DMS153 (cell line): ENCODE results near the gene NGFR.
"Not testable (repeated sequence)": the region's sequence is repeated elsewhere in the genome, so short reads cannot be mapped to it uniquely, and the experiment has no call there.

Experiments used
- DNase-seq: peaks from one replicate; lab custom pipeline; 2025; lab: John Stamatoyannopoulos, UW

NGFR gene

GRCh38 chr17:49545806-49546545, 50.9 kb downstream of the NGFR start:
- no peak for DNase-seq

- DNase-seq = no peak
These were observed 51.7 kb downstream of the NGFR start for GRCh38 chr17:49546546-49547535.

- DNase-seq = no peak
These were observed 52.5 kb downstream of the NGFR start for GRCh38 chr17:49547566-49547965.

- DNase-seq = no peak
These were observed 53.0 kb downstream of the NGFR start for GRCh38 chr17:49548051-49548505.

GRCh38 chr17:49548506-49549310, 53.6 kb downstream of the NGFR start:
- no peak for DNase-seq

GRCh38 chr17:49549311-49549605, 54.2 kb downstream of the NGFR start:
- no peak for DNase-seq

- no peak for DNase-seq
These were observed 54.9 kb downstream of the NGFR start for GRCh38 chr17:49549691-49550678.

GRCh38 chr17:49550764-49551163, 55.7 kb downstream of the NGFR start:
- DNase-seq = not testable (repeated sequence)

GRCh38 chr17:49551221-49552069, 56.4 kb downstream of the NGFR start:
- DNase-seq = no peak

GRCh38 chr17:49552070-49552751, 57.1 kb downstream of the NGFR start:
- no peak for DNase-seq

- DNase-seq = no peak
These were observed 58.7 kb downstream of the NGFR start for GRCh38 chr17:49553676-49554335.

GRCh38 chr17:49554694-49555494, 59.8 kb downstream of the NGFR start:
- DNase-seq = no peak

GRCh38 chr17:49555495-49556222, 60.6 kb downstream of the NGFR start:
- DNase-seq = no peak

GRCh38 chr17:49556223-49556943, 61.3 kb downstream of the NGFR start:
- DNase-seq = peak; percentile 60

GRCh38 chr17:49557312-49558024, 62.4 kb downstream of the NGFR start:
- peak; percentile 51 for DNase-seq
